ENCODE data around the gene GALNT10. TPM values are rescaled to one million over a fixed set of nuclear protein-coding genes. Genes with fewer than 3 reads are reported as not detected.
A peak's percentile ranks its signal among the peaks of the same experiment; 100 is the strongest.

Gene GALNT10
- total RNA-seq, 4 donors from 2014 or later: 35.9 to 59.4 (median 46.8) TPM

DNA sequence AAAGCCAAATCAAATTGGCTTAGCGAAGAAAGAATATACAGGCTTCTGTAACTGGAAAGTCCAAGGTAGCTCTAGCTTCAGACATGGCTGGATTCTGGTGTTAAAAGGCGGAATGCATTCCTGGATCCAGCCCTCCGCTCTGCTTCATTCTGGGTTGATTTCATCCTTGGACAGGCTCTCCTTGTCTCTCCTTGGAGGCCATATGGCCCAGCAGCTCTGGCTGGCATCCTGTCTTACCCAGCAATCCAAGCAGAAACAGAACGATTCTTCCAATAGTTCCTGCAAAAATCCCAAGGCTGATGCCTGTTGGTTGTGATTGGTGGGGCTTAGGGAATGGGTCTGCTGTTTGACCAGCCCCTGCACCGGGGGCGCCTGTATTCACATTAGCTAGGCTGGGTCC lies 218.3 kb downstream of the GALNT10 start:
- Histone ChIP-seq H3K9me3 (no peaks in the 10 kb centered on the region), H3K27me3 (no peaks in the 10 kb centered on the region), H3K4me1 (peaks cover 0 to 11% (median 7%) of the 10 kb centered on the region in 4 donors), H3K36me3 (peaks cover 0 to 33% (median 0%) of the 10 kb centered on the region in 3 donors), H3K4me3 (no peak overlapping the region), H3K27ac (no peak overlapping the region)
- TF ChIP-seq POLR2A (IDR thresholded peaks at IDR 0.05): no peak
- no peak for DNase-seq

- no peak for TF ChIP-seq POLR2A (IDR thresholded peaks at IDR 0.05)
- TF ChIP-seq, protein P1, sequence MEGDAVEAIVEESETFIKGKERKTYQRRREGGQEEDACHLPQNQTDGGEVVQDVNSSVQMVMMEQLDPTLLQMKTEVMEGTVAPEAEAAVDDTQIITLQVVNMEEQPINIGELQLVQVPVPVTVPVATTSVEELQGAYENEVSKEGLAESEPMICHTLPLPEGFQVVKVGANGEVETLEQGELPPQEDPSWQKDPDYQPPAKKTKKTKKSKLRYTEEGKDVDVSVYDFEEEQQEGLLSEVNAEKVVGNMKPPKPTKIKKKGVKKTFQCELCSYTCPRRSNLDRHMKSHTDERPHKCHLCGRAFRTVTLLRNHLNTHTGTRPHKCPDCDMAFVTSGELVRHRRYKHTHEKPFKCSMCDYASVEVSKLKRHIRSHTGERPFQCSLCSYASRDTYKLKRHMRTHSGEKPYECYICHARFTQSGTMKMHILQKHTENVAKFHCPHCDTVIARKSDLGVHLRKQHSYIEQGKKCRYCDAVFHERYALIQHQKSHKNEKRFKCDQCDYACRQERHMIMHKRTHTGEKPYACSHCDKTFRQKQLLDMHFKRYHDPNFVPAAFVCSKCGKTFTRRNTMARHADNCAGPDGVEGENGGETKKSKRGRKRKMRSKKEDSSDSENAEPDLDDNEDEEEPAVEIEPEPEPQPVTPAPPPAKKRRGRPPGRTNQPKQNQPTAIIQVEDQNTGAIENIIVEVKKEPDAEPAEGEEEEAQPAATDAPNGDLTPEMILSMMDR (IDR thresholded peaks at IDR 0.05): no peak
- peaks cover 0 to 33% (median 0%) of the 10 kb centered on the region in 3 donors for H3K36me3 ChIP-seq
- H3K4me3 ChIP-seq: no peak overlapping the region
- peak in 1 of 3 donors; percentile 32 for DNase-seq
- H3K27me3 ChIP-seq: no peaks in the 10 kb centered on the region
- no peaks in the 10 kb centered on the region for H3K9me3 ChIP-seq
- no peak overlapping the region for H3K27ac ChIP-seq
- peaks cover 0 to 11% (median 7%) of the 10 kb centered on the region in 4 donors for H3K4me1 ChIP-seq
These were observed 218.8 kb downstream of the GALNT10 start for GRCh38 chr5:154409230-154409840.

DNA sequence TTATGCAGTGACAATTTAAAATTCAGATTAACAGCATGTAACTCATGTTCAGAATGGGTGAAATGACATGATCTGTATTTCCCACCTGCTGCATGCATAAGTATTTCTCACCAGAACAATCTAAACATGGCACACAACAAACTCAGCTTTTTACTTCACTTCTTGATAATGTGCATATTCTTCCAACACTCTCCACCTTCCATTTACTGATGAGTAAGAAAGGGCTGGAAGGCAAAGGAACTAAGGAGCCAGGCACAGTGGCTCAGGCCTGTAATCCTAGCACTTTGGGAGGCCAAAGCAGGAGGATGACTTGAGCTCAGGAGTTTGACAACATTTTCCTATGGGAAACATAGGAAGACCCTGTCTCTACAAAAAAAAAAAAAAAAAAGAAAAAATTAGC lies 219.5 kb downstream of the GALNT10 start:
- TF ChIP-seq, protein P1 (IDR thresholded peaks at IDR 0.05): no peak
- TF ChIP-seq POLR2A (IDR thresholded peaks at IDR 0.05): no peak
- Histone ChIP-seq H3K27ac (no peak overlapping the region), H3K36me3 (peaks cover 0 to 33% (median 0%) of the 10 kb centered on the region in 3 donors), H3K27me3 (no peaks in the 10 kb centered on the region), H3K9me3 (no peaks in the 10 kb centered on the region), H3K4me1 (peaks cover 0 to 8% (median 6%) of the 10 kb centered on the region in 4 donors), H3K4me3 (no peak overlapping the region)
- no peak for DNase-seq

DNA sequence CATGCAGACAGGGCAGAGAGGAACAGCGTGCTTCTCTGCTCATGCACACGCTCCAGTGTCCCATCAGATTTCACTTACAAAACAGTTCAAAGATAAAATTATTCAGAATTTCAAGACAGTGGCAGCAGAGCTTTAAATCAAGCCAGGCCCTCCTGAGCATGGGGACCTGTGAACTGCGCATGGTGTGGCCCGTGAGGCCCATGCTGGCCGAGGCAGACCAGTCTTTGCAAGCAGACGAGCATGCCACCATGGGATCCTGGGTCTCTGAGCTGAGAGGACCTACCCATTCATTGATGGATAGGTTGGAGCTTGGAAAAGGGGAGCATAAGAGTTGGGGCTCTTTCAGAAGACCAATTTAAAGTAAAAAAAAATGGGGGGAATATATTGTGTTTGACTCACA lies 220.3 kb downstream of the GALNT10 start:
- TF ChIP-seq POLR2A (IDR thresholded peaks at IDR 0.05): no peak
- TF ChIP-seq, protein P1 (IDR thresholded peaks at IDR 0.05): no peak
- Histone ChIP-seq H3K4me1 (peaks cover 0 to under 1% (median 0%) of the 10 kb centered on the region in 4 donors), H3K4me3 (no peak overlapping the region), H3K9me3 (no peaks in the 10 kb centered on the region), H3K36me3 (peaks cover 0 to 37% (median 0%) of the 10 kb centered on the region in 3 donors), H3K27me3 (no peaks in the 10 kb centered on the region), H3K27ac (no peak overlapping the region)
- peak in 1 of 3 donors; percentile 28 for DNase-seq

- DNase-seq: peak in 1 of 3 donors; percentile 23
- Histone ChIP-seq H3K27ac (no peak overlapping the region), H3K4me1 (no peaks in the 10 kb centered on the region), H3K27me3 (no peaks in the 10 kb centered on the region), H3K36me3 (peaks cover 0 to 38% (median 0%) of the 10 kb centered on the region in 3 donors), H3K4me3 (no peak overlapping the region), H3K9me3 (no peaks in the 10 kb centered on the region)
- TF ChIP-seq, protein P1 (IDR thresholded peaks at IDR 0.05): no peak
- no peak for TF ChIP-seq POLR2A (IDR thresholded peaks at IDR 0.05)
These were observed 220.8 kb downstream of the GALNT10 start for GRCh38 chr5:154411338-154411737.

- no peak overlapping the region for H3K27ac ChIP-seq
- no peak for DNase-seq
- H3K27me3 ChIP-seq: no peaks in the 10 kb centered on the region
- no peak overlapping the region for H3K4me3 ChIP-seq
- H3K9me3 ChIP-seq: no peaks in the 10 kb centered on the region
- TF ChIP-seq POLR2A (IDR thresholded peaks at IDR 0.05): no peak
- TF ChIP-seq, protein P1 (IDR thresholded peaks at IDR 0.05): no peak
- peaks cover 0 to 46% (median 0%) of the 10 kb centered on the region in 3 donors for H3K36me3 ChIP-seq
- no peaks in the 10 kb centered on the region for H3K4me1 ChIP-seq
These were observed 221.8 kb downstream of the GALNT10 start for GRCh38 chr5:154412316-154412715.
